8988T (cell line): Measurements from ENCODE around the gene SYN1.
"Not testable (repeated sequence)": the region's sequence is repeated elsewhere in the genome, so short reads cannot be mapped to it uniquely, and the experiment has no call there.

ENCODE experiments used
- DNase-seq: peaks from one replicate; pipeline ENCODE4 v3.0.0; 2011

SYN1 gene

DNA sequence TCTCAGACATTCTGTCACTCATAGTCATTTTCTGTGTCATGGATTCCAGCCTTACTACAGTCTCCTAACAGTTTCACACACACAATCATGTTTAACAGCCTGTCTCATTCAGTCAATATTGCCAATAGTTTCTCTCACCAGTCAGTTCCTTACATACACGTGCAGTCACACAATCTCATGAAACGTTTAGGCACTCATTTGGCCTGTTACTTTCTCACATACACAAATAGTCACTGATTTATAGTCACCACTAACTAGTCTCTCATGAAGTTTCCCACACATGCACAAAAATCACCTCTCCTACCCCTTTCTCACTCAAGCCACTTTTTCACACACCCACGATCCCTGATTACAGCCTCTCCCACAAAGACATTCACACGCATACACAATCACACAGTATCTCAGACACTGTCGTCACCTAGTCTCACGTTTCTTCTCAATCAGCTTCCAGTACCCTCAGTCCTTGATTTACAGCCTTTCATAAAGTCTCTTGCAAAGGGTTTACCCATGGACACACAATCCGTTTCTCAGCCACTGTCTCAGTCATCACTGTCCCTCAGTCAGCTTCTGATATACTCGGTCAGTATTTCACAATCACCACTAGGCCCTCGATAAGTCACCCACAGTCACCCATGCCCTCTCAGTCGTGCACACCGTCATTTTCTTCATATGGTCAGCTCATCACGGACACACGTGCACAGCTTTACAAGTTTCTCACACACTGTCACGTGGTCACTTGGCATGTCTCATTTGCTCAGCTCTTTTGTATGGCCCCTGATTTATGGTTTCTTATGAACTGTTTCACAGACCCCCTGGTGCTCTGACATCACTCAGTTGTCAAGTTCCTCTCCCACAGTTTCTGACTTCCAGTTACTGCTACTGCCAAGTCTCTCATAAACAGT is 14.3 kb upstream of the SYN1 start:
- DNase-seq: no peak

DNA sequence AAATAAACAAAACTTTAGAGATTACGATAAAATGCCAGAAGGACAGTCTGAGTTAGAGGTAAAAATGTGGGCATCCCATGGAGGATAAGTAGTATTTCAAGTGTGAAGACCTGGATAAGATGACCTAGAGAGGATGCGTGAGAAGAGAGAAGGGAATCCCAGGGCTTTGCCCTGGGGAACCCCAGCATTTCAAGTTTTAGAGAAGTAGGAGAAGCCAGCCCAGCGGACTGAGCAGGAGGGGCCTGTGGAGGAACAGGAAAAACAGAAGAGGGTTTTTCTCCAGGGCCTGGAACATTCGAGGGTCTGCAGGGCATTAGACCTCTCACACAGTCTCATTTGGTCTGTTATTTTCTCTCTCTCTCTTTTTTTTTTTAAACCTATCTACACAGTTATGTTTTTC is 13.0 kb upstream of the SYN1 start:
- no peak for DNase-seq

DNA sequence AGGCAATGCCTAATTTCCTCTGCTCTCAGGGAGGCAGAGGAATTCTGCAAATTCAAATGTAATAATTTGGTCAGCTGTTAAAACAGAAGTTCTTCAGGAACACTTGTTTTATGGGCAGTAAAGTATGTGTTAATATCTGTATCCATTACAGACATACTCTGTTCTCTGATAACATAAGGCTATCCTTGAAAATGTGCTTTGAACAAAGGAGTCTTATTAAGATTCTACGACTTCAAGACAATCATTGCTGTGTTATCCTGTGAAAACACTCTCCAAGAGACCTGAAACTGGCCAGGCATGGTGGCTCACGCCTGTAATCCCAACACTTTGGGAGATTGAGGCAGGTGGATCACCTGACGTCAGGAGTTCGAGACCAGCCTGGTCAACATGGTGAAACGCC is 12.0 kb upstream of the SYN1 start:
- no peak for DNase-seq

DNA sequence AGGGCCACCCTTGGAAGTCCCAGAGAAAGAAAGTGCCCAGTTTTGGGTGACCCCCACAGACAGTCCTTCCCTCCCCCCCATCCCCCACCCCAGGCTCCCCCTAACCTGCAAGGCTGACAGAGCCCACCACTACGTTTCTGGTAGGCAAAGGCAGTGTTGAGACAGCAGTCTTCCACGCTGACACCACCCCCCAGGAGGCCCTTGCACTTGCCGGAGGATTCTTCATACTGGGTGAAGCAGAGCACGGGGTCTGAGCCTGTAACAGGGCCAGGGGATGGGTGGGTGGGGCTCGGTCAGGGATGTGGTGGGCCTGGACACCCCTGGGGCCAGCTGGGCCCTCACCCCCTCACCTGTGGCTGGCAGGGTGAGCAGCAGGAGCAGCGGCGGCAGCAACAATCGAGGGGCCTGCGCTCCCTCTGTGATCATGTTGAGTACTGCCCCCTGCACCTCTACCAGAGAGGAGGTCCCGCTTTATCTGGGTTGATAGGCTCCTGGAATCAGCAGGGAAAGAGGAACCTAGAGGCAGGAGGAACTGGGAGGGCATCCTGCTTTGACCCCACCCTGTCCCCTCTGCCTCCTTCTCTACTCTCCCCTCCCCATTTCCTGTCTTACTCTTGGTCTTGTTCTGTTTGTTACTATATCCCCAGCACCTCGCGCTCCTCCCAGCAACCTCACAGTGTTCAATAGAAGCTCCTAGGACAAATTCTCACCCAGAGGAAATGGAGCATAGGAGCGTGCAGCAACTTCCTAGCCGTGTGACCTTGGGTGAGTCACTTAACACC is 10.0 kb upstream of the SYN1 start, which contains the start of gene CFP:
TSS of gene CFP (minus strand) at position 512 of the 782 bp plus-strand sequence. CDS start at position 426, 86 bp downstream.
- no peak for DNase-seq

DNA sequence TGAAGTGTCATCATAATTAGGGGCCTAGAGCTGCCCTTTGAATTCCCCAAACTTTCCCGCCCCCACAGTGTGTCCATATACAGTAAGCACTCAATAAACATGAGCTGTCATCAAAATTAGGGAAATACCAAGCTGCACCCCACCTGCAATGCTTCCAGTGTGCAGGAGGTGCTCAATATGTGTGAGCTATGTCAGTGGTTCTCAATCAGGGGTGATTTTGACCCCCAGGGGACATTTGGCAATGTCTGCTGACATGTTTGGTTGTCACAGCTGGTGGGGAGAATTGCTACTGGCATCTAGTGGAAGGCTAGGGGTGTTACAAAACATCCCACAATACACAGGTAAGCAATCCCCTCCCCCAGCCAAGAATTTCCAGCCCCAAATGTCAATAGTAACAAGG is 9.3 kb upstream of the SYN1 start:
- DNase-seq: no peak

DNA sequence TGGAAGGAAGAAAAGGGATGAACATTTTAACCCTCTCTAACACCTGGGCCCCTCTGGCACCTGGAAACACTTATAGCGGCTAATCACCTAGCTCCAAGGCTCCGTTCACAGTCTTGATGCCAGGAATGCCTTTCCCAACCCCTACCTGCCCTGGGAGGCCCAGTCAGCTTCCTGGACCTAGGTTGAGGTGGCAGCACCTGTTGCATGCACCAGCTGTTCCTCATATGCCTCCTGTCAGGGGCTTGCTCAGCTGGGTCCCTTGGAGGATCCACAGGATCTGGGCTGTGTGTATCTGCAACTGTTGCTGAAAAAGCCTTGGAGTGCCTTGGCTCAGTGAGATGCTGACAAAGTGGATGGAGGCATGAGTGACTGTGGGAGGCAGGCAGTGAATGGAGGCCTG is 5.7 kb upstream of the SYN1 start:
- no peak for DNase-seq

DNA sequence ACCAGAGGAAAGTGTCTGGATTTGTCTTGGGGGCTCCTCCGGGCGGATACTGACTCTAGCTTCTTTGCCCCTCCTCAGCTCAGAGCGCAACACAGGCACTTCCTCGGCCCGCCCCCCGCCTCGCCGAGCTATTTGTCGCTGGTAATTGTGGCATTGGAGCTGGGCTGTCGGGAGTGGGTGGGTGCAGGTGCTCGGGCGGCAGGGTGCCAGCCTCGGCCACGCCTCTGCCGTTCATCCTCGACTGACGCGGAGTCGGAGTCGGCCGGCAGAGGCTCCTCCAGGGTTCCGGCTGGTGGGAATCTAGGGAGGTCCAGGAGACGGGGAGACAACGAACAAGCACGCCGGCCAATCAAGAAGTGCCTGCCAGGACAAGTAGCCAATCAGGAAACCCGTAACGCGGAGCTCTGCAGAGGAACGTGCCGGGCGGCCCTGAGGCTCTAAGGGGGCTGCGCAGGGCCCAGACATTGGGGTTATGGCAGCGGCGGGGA is 3.9 kb upstream of the SYN1 start:
- peak; percentile 93 for DNase-seq

DNA sequence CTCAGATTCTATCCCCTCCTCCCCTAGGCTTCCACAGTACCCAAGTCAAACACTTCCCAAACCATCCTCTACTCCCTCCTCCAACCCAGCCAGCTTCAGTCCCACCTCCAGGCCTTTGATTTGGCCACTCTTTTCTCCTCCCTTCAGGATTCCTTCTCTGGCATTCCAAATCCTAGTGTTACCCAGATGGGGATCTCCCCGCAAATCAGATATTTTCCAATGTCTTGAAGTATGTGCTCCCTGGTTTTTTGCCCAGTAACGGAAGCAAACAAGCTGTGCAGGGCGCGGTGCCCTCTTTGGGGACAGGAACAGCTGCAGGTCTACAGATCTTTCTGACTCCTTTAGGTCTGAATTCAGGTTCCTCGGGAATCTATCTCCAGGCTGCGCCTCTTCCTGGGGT is 2.2 kb upstream of the SYN1 start:
- DNase-seq: no peak

DNA sequence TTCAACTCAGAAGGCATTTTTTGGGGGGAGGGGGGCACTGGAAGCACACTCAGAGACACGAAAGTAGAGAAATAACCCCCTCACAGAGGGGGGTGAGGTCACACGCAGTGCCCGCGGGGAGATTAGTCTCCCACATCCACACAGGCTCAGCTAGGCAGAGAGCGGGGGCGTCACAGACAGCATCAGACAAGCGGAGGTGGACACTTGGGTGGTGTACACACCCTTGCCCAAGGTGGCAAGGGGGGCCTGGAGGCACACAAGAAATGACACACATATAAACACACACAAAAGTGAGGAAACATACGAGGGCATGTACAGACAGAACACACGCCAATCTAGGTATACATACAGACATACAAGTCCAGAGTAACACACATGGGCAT is 637 bp upstream of the SYN1 start:
- no peak for DNase-seq

DNA sequence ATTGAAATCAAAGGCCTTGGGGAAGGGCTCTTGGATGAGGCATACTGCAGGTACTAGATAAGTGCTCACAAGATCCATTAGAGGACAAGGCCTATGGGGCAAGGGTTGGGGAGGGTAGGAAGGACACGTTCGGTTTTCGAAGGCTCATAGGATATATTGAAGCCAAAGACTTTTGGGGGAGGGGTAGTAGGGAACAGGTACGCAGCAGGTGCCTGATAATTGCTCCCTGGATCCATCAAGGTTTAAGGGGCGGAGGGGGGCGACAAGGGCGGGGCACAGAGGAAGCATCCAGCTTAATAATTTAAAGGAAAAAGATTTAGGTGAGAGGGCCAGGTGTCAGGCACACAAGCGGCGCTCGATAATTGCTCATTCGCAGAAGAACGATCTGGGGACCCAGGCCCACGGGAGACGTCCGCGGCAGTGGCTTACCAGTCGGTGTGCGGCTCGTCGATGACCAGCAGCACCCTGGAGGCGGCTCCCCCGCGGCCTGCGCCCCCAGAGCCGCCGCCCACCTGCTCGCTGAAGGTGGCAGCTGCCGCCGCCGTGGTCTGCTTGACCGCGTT is 653 bp downstream of the SYN1 start:
- DNase-seq: no peak

DNA sequence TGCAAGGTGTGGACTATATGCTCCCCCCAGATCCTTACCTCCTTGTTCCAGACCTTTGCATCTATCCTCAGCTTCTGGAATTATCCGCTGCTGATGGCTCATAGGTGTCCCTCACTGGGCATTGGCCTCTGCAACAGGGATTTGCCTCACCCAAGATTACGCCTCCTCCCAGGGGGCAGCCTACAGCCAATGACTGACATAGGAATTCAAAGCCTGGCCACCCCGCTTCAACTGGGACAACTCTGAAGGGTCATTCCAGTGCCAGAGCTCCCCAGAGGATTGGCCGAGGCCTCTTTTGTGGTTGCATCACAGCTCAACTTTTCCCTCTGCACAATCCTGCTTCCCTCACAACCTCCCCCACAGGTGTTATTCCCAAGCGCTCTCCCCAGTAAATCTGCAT is 5.0 kb downstream of the SYN1 start:
- DNase-seq: no peak

DNA sequence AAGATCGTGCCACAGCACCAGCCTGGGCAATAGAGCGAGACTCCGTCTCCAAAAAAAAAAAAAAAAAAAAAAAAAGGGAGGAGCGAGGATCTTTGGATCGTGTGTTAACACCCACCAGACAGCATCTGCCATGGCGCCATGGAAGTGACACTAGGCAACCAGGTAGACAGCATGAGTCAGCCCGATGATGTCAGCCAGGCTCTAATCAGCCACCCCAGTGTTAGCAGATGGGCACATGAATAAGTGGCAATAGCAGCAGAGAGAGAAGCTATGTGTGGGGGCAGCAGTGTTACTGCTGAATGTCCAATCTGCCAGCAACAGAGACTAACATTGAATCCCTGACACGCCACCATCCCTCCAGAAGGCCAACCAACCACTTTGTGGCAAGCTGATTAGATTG is 6.6 kb downstream of the SYN1 start:
- DNase-seq: no peak

DNA sequence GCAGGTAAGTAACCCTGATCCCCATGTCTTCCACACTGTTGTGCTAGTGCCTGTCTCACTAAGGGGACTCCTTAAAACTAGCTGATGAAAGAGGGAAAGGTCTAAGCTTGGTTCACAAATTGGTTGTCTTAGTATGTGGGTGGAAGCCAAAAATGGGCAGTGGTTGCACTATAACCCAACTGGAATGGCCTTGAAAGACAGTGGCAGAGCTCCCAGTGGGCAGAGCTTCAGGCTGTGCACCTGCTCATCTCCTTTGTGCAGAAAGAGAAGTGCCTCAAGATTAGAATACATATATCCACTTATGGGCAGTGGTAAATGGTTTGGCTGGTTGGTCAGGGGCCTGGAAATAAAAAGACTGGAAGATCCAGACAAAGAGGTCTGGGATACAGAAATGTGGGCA is 7.2 kb downstream of the SYN1 start:
- no peak for DNase-seq

DNA sequence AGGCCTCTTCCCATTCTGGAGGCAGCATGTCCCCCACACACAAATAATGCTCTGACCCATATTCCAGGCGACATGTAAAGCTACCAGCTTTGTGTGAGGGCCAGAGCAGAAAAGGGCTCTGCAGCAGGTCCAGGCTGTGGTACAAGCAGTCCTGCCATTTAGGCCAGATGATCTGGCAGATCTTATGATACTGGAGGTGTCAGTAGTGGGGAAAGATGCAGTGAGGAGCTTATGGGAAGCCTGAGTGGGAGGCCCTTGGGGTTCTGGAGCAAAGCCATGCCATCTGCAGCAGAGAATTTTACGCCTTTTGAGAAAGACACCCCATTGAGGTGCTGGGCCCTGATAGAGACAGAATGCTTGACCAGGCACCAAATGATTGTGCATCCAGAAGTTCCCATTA is 7.7 kb downstream of the SYN1 start:
- no peak for DNase-seq

DNA sequence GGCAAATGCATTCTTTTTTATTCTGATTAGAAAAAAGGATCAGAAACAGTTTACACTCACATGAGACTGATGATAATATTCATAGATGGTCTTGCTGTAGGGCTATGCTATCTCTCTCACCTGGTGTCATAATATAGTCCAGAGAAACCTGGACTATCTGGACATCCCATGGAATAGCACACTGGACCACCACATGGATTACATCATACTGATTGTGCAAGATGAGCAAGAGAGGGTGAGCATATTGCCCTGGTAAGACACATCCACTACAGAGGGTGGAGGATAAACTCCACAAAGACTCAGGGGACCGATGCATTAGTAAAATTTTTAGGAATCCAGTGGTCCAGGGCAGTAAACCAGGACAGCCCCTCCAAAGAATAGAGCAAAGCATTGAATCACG is 8.2 kb downstream of the SYN1 start:
- DNase-seq: no peak

DNA sequence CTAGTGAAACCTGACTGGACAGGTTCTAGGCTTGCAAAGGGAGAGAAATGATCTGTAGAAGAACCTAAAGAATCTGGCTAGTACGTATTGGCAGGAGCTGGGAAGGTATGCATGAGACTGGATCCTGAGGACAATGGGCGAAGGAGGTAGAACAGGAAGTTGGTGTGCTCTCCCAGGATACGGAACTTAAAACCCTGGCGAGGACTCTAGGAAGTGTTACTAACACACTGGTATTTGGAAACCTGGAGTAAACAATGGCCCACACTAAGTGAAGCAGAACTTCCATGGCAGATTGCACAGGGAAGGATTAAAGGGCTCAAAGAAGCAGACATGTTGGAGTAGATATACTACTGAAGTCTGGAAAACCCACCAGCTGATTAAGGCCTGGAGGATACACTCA is 9.1 kb downstream of the SYN1 start:
- no peak for DNase-seq

DNA sequence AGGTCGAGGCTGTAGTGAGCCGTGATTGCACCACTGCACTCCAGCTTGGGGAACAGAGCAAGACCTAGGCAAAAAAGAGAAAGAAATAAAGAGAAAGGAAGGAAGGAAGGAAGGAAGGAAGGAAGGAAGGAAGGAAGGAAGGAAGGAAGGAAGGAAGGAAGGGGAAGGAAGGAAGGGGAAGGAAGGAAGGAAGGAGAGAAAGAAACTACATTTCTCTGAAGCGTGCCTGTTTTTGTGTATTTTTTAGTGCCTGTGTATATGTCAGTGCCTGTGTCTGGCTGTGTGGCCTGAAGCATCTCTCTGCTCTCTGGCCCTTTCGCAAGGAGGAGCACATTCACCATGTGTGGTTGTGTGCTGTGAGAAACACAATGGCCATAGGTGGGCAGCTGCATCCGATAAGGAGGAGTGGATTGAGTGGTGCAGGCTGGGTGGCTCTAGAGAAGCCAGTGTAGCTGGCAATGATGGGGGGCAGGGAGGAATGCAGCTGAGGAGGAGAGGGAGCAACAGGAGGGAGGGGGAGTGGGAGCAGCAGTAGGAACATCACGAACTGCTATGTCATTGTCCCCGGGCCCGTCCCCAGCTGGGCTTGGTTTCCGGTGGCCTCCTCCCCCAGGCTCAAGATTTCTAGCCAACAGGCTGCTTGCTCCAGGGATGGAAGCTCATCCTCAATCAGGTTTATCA is 11.4 kb downstream of the SYN1 start:
- no peak for DNase-seq

DNA sequence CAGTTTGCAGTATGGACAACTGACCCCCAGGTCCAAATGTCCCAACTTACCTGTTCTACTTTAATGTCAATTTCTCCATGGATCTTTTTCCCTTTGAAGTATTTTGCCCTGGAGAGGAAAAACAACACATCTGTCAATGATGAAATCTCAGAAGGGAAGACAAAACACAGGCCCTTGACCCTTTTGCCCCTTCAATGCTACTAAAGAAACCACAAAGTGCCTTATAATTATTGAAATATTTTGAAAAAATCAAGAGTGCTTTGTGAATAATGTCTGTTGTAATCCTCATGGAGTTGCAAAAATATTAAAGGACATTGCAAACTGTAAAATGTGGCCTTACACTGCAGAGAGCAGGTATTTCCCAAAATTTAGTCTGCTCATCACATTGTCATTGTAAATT is 12.6 kb downstream of the SYN1 start:
- DNase-seq: no peak

DNA sequence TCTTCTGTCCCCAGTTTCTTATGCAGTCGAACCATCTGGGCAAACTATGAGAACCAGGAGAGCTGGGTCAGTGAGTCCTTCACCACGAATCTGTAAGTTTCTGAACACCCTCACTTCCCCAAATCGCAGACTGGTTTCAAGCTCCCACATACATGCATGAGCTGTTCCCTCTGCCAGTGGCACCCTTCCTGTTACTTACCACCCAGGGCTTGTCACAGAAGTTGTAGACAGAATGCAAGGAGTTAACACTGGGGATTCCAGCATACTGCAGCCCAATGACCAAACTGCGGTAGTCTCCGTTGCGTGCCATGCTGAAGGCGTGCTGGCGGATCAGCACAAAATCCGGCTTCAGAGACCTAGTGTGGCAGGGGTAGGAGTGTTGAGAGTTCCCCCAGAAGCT is 14.6 kb downstream of the SYN1 start:
- no peak for DNase-seq

DNA sequence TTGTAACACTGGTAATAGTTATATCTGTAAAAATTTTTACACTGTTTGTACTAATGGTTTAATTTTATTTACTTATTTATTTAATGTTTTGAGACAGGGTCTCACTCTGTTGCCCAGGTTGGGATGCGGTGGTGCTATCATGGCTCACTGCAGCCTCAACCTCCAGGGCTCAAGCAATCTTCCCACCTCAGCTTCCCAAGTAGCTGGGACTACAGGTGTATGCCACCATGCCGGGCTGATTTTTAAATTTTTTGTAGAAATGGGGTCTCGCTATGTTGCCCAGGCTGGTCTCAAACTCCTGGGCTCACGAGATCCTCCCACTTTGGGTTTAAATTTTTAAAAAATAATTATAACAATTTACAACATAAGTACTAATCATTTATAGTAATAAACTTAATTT is 16.5 kb downstream of the SYN1 start:
- not testable (repeated sequence) for DNase-seq

DNA sequence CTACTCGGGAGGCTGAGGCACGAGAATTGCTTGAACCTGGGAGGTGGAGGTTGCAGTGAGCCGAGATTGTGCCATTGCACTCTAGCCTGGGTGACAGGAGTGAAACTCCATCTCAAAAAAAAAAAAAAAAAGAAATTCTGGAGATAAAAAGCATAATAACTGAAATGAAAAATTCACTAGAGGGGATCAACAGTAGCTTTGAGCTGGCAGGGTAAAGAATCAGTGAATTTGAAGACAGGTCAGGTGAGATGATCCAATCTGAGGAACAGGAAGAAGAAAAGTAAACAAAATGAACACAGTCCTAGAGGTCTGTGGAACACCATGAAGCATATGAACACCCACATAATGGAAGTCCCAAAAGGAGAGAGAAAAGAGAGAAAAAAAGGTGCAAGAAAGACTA is 22.4 kb downstream of the SYN1 start:
- no peak for DNase-seq

DNA sequence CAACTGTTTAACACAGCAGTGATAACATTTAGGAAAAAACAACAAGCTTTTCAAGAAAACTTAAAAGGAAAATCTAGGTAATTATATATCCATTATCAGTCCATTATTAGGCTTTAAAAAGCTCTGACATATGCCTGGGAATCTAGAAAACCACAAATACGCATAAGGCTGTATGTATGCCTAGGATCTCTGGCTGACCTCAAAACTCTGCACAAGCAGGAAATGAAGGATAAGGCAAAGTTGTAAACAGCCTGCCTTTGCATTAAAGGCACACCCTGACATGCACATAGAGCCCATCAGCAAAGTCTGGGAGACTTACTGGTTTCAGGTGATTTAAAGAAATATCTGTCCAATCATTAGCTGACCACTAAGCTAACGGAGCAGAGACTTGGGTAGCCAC is 23.4 kb downstream of the SYN1 start:
- DNase-seq: no peak

DNA sequence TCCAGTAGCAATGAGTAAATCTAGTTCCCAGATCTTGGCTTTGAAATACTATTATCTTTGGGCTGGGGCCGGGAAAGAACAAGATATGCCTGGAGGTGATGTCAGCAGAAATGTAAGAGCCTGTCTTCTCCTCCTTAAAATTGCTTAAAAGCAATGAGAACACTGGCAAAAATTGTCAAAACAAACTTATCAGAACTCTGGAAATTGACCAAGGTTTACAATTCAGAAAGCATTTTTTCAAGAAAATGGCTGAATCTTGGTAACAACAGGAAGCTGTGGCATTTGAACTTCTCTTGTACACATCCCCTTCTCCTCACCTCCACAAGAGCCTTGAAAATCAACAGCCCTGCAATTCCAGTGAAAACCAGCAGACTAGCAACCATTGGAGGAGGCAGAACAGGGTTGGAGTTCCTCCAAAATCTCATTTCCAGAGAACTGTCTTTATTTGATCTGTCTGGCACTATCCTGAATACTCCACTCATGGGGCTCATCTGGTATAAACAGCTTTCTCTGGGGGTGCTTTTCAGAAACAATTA is 23.9 kb downstream of the SYN1 start:
- no peak for DNase-seq
